Measurements from ENCODE around the gene NUP210L.
"Not testable (repeated sequence)": the region's sequence is repeated elsewhere in the genome, so short reads cannot be mapped to it uniquely, and the experiment has no call there.

DNA sequence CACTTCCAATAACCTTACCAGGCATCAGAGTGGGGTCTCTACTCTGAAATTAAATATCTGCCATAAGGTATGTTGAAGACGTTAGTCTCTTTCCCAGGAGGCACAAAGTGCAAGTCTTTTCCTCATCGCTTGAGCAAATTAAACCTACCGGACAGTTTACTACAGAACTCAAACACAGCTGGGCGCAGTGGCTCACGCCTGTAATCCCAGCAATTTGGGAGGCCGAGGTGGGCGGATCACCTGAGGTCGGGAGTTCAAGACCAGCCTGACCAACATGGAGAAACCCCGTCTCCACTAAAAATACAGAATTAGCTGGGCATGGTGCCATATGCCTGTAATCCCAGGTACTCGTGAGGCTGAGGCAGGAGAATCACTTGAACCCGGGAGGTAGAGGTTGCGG lies 175.8 kb downstream of the NUP210L start:
- TF ChIP-seq, protein P1, sequence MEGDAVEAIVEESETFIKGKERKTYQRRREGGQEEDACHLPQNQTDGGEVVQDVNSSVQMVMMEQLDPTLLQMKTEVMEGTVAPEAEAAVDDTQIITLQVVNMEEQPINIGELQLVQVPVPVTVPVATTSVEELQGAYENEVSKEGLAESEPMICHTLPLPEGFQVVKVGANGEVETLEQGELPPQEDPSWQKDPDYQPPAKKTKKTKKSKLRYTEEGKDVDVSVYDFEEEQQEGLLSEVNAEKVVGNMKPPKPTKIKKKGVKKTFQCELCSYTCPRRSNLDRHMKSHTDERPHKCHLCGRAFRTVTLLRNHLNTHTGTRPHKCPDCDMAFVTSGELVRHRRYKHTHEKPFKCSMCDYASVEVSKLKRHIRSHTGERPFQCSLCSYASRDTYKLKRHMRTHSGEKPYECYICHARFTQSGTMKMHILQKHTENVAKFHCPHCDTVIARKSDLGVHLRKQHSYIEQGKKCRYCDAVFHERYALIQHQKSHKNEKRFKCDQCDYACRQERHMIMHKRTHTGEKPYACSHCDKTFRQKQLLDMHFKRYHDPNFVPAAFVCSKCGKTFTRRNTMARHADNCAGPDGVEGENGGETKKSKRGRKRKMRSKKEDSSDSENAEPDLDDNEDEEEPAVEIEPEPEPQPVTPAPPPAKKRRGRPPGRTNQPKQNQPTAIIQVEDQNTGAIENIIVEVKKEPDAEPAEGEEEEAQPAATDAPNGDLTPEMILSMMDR (IDR thresholded peaks at IDR 0.05 in 4 of 5, conservative IDR thresholded peaks at IDR 0.05 in 1 of 5): not testable (repeated sequence)
- not testable (repeated sequence) for TF ChIP-seq POLR2A (IDR thresholded peaks at IDR 0.05)
